HuH-7 (cell line): ENCODE measurements around the gene SEMA3A.

ENCODE experiments used
- DNase-seq: peaks from one replicate; pipeline ENCODE4 v3.0.0; 2011; ENCODE audit warnings: low spot score

The SEMA3A gene

GRCh38 chr7:84013616-84014240 is 180.9 kb downstream of the SEMA3A start:
- no peak for DNase-seq

GRCh38 chr7:84009782-84010181 is 184.8 kb downstream of the SEMA3A start:
- DNase-seq: no peak

- DNase-seq: no peak
These were observed 185.5 kb downstream of the SEMA3A start for GRCh38 chr7:84009051-84009450.

- no peak for DNase-seq
These were observed 191.4 kb downstream of the SEMA3A start for GRCh38 chr7:84003191-84003590.

GRCh38 chr7:84002348-84002747 is 192.2 kb downstream of the SEMA3A start:
- DNase-seq: no peak

GRCh38 chr7:83996879-83997278 is 197.7 kb downstream of the SEMA3A start:
- DNase-seq: no peak

GRCh38 chr7:83987764-83988163 is 206.8 kb downstream of the SEMA3A start:
- DNase-seq: no peak

- DNase-seq: no peak
These were observed 208.8 kb downstream of the SEMA3A start for GRCh38 chr7:83985821-83986220.

GRCh38 chr7:83984591-83984990 is 210.0 kb downstream of the SEMA3A start:
- DNase-seq: no peak

GRCh38 chr7:83984076-83984475 is 210.5 kb downstream of the SEMA3A start:
- DNase-seq: no peak

- DNase-seq: no peak
These were observed 211.0 kb downstream of the SEMA3A start for GRCh38 chr7:83983606-83984005.

- DNase-seq: peak; percentile 7
These were observed 218.3 kb downstream of the SEMA3A start for GRCh38 chr7:83976302-83976701.

GRCh38 chr7:83970081-83970480 is 224.5 kb downstream of the SEMA3A start:
- no peak for DNase-seq

- no peak for DNase-seq
These were observed 230.3 kb downstream of the SEMA3A start for GRCh38 chr7:83964318-83964717.

- DNase-seq: peak; percentile 11
These were observed 237.3 kb downstream of the SEMA3A start for GRCh38 chr7:83957333-83957732.

GRCh38 chr7:83956104-83956503 is 238.5 kb downstream of the SEMA3A start:
- DNase-seq: no peak

GRCh38 chr7:83952236-83952635 is 242.4 kb downstream of the SEMA3A start:
- DNase-seq: no peak

- peak; percentile 40 for DNase-seq
These were observed 247.3 kb downstream of the SEMA3A start for GRCh38 chr7:83947260-83947659.

GRCh38 chr7:83946801-83947200 is 247.8 kb downstream of the SEMA3A start:
- no peak for DNase-seq

GRCh38 chr7:83941300-83941699 is 253.3 kb downstream of the SEMA3A start:
- DNase-seq: no peak

GRCh38 chr7:83937930-83938329 is 256.7 kb downstream of the SEMA3A start:
- DNase-seq: no peak

GRCh38 chr7:83936056-83936708 is 258.4 kb downstream of the SEMA3A start:
- peak; percentile 29 for DNase-seq

- no peak for DNase-seq
These were observed 260.4 kb downstream of the SEMA3A start for GRCh38 chr7:83934118-83934734.

GRCh38 chr7:83931968-83932367 is 262.6 kb downstream of the SEMA3A start:
- no peak for DNase-seq
